Activated CD8-positive, alpha-beta memory T cell treated with anti-CD3 and anti-CD28 coated beads, Interleukin-2, amount 50 U/mL, for 24 hours (primary cell): ENCODE measurements around the gene TTC39A.
"Not testable (repeated sequence)": the region's sequence is repeated elsewhere in the genome, so short reads cannot be mapped to it uniquely, and the experiment has no call there.

Experiments
- DNase-seq: peaks from one replicate; pipeline ENCODE4 v3.0.0-alpha.2; 2020; ENCODE audit errors: extremely low read depth

Gene TTC39A

GRCh38 chr1:51336711-51337110, 6.3 kb upstream of the TTC39A start:
- DNase-seq: no peak

- DNase-seq: no peak
These were observed 5.6 kb upstream of the TTC39A start for GRCh38 chr1:51336004-51336403.

- no peak for DNase-seq
These were observed 1.1 kb upstream of the TTC39A start for GRCh38 chr1:51331206-51332100.

- DNase-seq: no peak
These were observed 678 bp downstream of the TTC39A start for GRCh38 chr1:51329443-51330325.

GRCh38 chr1:51328926-51329325, 1.4 kb downstream of the TTC39A start:
- DNase-seq: no peak

GRCh38 chr1:51328279-51328678, 2.1 kb downstream of the TTC39A start:
- DNase-seq: no peak

- DNase-seq: no peak
These were observed 3.0 kb downstream of the TTC39A start for GRCh38 chr1:51327386-51327785.

- no peak for DNase-seq
These were observed 3.5 kb downstream of the TTC39A start for GRCh38 chr1:51326839-51327238.

GRCh38 chr1:51325878-51326755, 4.2 kb downstream of the TTC39A start:
- no peak for DNase-seq

- no peak for DNase-seq
These were observed 5.0 kb downstream of the TTC39A start for GRCh38 chr1:51325391-51325790.

- not testable (repeated sequence) for DNase-seq
These were observed 5.4 kb downstream of the TTC39A start for GRCh38 chr1:51325011-51325385.

GRCh38 chr1:51324251-51325010, 5.9 kb downstream of the TTC39A start:
- no peak for DNase-seq

GRCh38 chr1:51323778-51324177, 6.6 kb downstream of the TTC39A start:
- no peak for DNase-seq

- DNase-seq: no peak
These were observed 7.8 kb downstream of the TTC39A start for GRCh38 chr1:51322417-51323101.

- no peak for DNase-seq
These were observed 8.5 kb downstream of the TTC39A start for GRCh38 chr1:51321924-51322280.

- no peak for DNase-seq
These were observed 9.1 kb downstream of the TTC39A start for GRCh38 chr1:51320967-51321923.

GRCh38 chr1:51317798-51318197, 12.6 kb downstream of the TTC39A start:
- no peak for DNase-seq

- no peak for DNase-seq
These were observed 13.6 kb downstream of the TTC39A start for GRCh38 chr1:51316846-51317120.

- DNase-seq: no peak
These were observed 14.1 kb downstream of the TTC39A start for GRCh38 chr1:51316113-51316845.
